Rectal smooth muscle tissue (tissue), 1 donor: ENCODE results near the gene SIM2.

ENCODE experiments used
- H3K27ac ChIP-seq: one replicate; pipeline ENCODE4 v1.7.0; 2013; ENCODE audit warnings: low read depth, low read length, inconsistent platforms
- H3K27me3 ChIP-seq: one replicate; pipeline ENCODE4 v1.7.0; 2013; ENCODE audit warnings: low read length; ENCODE audit not compliant: control insufficient read depth, insufficient read depth
- H3K36me3 ChIP-seq: one replicate; pipeline ENCODE4 v1.7.0; 2013; ENCODE audit warnings: low read length; ENCODE audit not compliant: control insufficient read depth, insufficient read depth
- H3K4me1 ChIP-seq: one replicate; pipeline ENCODE4 v1.7.0; 2013; ENCODE audit warnings: low read length; ENCODE audit not compliant: control insufficient read depth, insufficient read depth
- H3K4me3 ChIP-seq: one replicate; pipeline ENCODE4 v1.7.0; 2013; ENCODE audit warnings: low read length
- H3K9ac ChIP-seq: one replicate; pipeline ENCODE4 v1.7.0; 2013; ENCODE audit warnings: low read length

Gene SIM2

GRCh38 chr21:36698385-36698980 lies 432 bp upstream of the SIM2 start:
- Histone ChIP-seq H3K9ac (no peak overlapping the region), H3K27me3 (peaks cover 87% of the 10 kb centered on the region), H3K4me3 (peak overlapping the region; percentile 14), H3K4me1 (no peaks in the 10 kb centered on the region), H3K27ac (no peak overlapping the region), H3K36me3 (no peaks in the 10 kb centered on the region)

- H3K4me1 ChIP-seq: no peaks in the 10 kb centered on the region
- H3K36me3 ChIP-seq: no peaks in the 10 kb centered on the region
- no peak overlapping the region for H3K9ac ChIP-seq
- peaks cover 86% of the 10 kb centered on the region for H3K27me3 ChIP-seq
- no peak overlapping the region for H3K27ac ChIP-seq
- peak overlapping the region; percentile 30 for H3K4me3 ChIP-seq
These were observed 805 bp downstream of the SIM2 start for GRCh38 chr21:36699546-36700294.

GRCh38 chr21:36700295-36700970 lies 1.5 kb downstream of the SIM2 start:
- Histone ChIP-seq H3K36me3 (no peaks in the 10 kb centered on the region), H3K4me3 (peak overlapping the region; percentile 26), H3K27ac (no peak overlapping the region), H3K27me3 (peaks cover 88% of the 10 kb centered on the region), H3K4me1 (no peaks in the 10 kb centered on the region), H3K9ac (no peak overlapping the region)

- peak overlapping the region; percentile 26 for H3K4me3 ChIP-seq
- no peaks in the 10 kb centered on the region for H3K4me1 ChIP-seq
- no peak overlapping the region for H3K9ac ChIP-seq
- no peaks in the 10 kb centered on the region for H3K36me3 ChIP-seq
- peaks cover 88% of the 10 kb centered on the region for H3K27me3 ChIP-seq
- no peak overlapping the region for H3K27ac ChIP-seq
These were observed 2.2 kb downstream of the SIM2 start for GRCh38 chr21:36700971-36701755.

GRCh38 chr21:36701756-36702621 lies 3.1 kb downstream of the SIM2 start:
- no peaks in the 10 kb centered on the region for H3K36me3 ChIP-seq
- H3K9ac ChIP-seq: no peak overlapping the region
- H3K4me3 ChIP-seq: no peak overlapping the region
- no peaks in the 10 kb centered on the region for H3K4me1 ChIP-seq
- no peak overlapping the region for H3K27ac ChIP-seq
- peaks cover 88% of the 10 kb centered on the region for H3K27me3 ChIP-seq

GRCh38 chr21:36702622-36702968 lies 3.7 kb downstream of the SIM2 start:
- no peak overlapping the region for H3K27ac ChIP-seq
- no peak overlapping the region for H3K4me3 ChIP-seq
- H3K4me1 ChIP-seq: no peaks in the 10 kb centered on the region
- no peak overlapping the region for H3K9ac ChIP-seq
- H3K27me3 ChIP-seq: peaks cover 83% of the 10 kb centered on the region
- no peaks in the 10 kb centered on the region for H3K36me3 ChIP-seq

GRCh38 chr21:36703123-36703522 lies 4.2 kb downstream of the SIM2 start:
- Histone ChIP-seq H3K9ac (no peak overlapping the region), H3K4me1 (no peaks in the 10 kb centered on the region), H3K4me3 (no peak overlapping the region), H3K27me3 (peaks cover 83% of the 10 kb centered on the region), H3K27ac (no peak overlapping the region), H3K36me3 (no peaks in the 10 kb centered on the region)

- Histone ChIP-seq H3K27me3 (peaks cover 82% of the 10 kb centered on the region), H3K36me3 (no peaks in the 10 kb centered on the region), H3K27ac (no peak overlapping the region), H3K9ac (no peak overlapping the region), H3K4me1 (no peaks in the 10 kb centered on the region), H3K4me3 (no peak overlapping the region)
These were observed 4.8 kb downstream of the SIM2 start for GRCh38 chr21:36703626-36704280.

- Histone ChIP-seq H3K27ac (no peak overlapping the region), H3K9ac (no peak overlapping the region), H3K4me3 (no peak overlapping the region), H3K27me3 (peaks cover 81% of the 10 kb centered on the region), H3K4me1 (no peaks in the 10 kb centered on the region), H3K36me3 (no peaks in the 10 kb centered on the region)
These were observed 5.5 kb downstream of the SIM2 start for GRCh38 chr21:36704281-36704957.

GRCh38 chr21:36704958-36705678 lies 6.2 kb downstream of the SIM2 start:
- no peaks in the 10 kb centered on the region for H3K36me3 ChIP-seq
- H3K27ac ChIP-seq: no peak overlapping the region
- no peaks in the 10 kb centered on the region for H3K4me1 ChIP-seq
- H3K4me3 ChIP-seq: peak overlapping the region; percentile 21
- no peak overlapping the region for H3K9ac ChIP-seq
- H3K27me3 ChIP-seq: peaks cover 81% of the 10 kb centered on the region
